ENCODE results near the gene SDK1.

Gene SDK1

DNA sequence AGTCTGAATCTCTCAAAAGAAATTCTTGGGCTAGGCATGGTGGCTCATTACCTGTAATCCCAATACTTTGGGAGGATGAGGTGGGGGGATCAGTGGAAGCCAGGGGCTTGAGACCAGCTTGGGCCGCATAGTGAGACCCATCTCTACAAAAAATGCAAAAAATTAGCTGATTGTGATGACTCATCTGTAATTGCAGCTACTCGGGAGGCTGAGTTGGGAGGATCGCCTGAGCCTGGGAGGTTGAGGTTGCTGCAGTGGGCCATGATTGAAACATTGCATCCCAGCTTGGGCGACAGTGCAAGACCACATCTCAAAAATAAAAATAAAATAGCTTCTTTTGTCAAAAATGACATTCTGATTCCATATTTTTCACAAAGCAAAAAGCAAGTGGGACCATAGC is 736.3 kb downstream of the SDK1 start:
- Histone ChIP-seq H3K36me3 (ENCODE audit: control insufficient read depth in 2 of 2, insufficient read depth in 1 of 2, low read length in 2 of 2) (no peaks in the 10 kb centered on the region), H3K4me1 (ENCODE audit: control insufficient read depth, insufficient read depth, low read length) (no peaks in the 10 kb centered on the region; the same call in 1 of the 2 replicates), H3K4me3 (ENCODE audit: low read depth, low read length) (no peak overlapping the region), H3K27ac (ENCODE audit: extremely low read depth, low read depth, low read length) (no peak overlapping the region), H3K9me3 (ENCODE audit: control insufficient read depth, insufficient read depth, low read depth, low read length) (no peaks in the 10 kb centered on the region)
- ChIA-PET POLR2A (interaction anchor here (0.8 kb wide), 1 partner anchor 9 kb away, joined by 4 read pairs; no protein-coding TSS in a partner anchor), CTCF (no interaction called here)
- TF ChIP-seq ZNF184 (tag by site-specific recombination; IDR thresholded peaks at IDR 0.05), result no peak

- no peak overlapping the region for H3K27ac ChIP-seq (ENCODE audit: extremely low read depth, low read depth, low read length)
- CTCF ChIA-PET, result no interaction called here
- TF ChIP-seq ZFP69B (tag by site-specific recombination; IDR thresholded peaks at IDR 0.05) (no peak), ZNF555 (tag by site-specific recombination; conservative IDR thresholded peaks at IDR 0.05) (no peak), ZNF350 (tag by site-specific recombination; IDR thresholded peaks at IDR 0.05) (no peak), MZF1 (tag by site-specific recombination; IDR thresholded peaks at IDR 0.05; ENCODE audit: borderline replicate concordance) (no peak), ZFP37 (tag by site-specific recombination; IDR thresholded peaks at IDR 0.05) (no peak), ZNF335 (tag by site-specific recombination; conservative IDR thresholded peaks at IDR 0.05) (no peak), ZNF423 (tag by site-specific recombination; IDR thresholded peaks at IDR 0.05) (no peak), ZNF211 (tag by site-specific recombination; IDR thresholded peaks at IDR 0.05; ENCODE audit: low read depth) (no peak), ZNF777 (tag by site-specific recombination; IDR thresholded peaks at IDR 0.05; ENCODE audit: borderline replicate concordance) (no peak), ZNF785 (tag by site-specific recombination; IDR thresholded peaks at IDR 0.05) (no peak), ZNF585B (tag by site-specific recombination; IDR thresholded peaks at IDR 0.05) (no peak), ZNF157 (tag by site-specific recombination; IDR thresholded peaks at IDR 0.05) (no peak), ZBTB17 (tag by site-specific recombination; IDR thresholded peaks at IDR 0.05) (no peak), ZNF10 (tag by site-specific recombination; IDR thresholded peaks at IDR 0.05) (no peak), ZNF600 (tag by site-specific recombination; IDR thresholded peaks at IDR 0.05) (no peak), ZNF571 (tag by site-specific recombination; IDR thresholded peaks at IDR 0.05) (no peak)
- TF ChIP-seq, protein P1, sequence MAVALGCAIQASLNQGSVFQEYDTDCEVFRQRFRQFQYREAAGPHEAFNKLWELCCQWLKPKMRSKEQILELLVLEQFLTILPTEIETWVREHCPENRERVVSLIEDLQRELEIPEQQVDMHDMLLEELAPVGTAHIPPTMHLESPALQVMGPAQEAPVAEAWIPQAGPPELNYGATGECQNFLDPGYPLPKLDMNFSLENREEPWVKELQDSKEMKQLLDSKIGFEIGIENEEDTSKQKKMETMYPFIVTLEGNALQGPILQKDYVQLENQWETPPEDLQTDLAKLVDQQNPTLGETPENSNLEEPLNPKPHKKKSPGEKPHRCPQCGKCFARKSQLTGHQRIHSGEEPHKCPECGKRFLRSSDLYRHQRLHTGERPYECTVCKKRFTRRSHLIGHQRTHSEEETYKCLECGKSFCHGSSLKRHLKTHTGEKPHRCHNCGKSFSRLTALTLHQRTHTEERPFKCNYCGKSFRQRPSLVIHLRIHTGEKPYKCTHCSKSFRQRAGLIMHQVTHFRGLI (tag by site-specific recombination; IDR thresholded peaks at IDR 0.05), result no peak
- TF ChIP-seq, protein P2, sequence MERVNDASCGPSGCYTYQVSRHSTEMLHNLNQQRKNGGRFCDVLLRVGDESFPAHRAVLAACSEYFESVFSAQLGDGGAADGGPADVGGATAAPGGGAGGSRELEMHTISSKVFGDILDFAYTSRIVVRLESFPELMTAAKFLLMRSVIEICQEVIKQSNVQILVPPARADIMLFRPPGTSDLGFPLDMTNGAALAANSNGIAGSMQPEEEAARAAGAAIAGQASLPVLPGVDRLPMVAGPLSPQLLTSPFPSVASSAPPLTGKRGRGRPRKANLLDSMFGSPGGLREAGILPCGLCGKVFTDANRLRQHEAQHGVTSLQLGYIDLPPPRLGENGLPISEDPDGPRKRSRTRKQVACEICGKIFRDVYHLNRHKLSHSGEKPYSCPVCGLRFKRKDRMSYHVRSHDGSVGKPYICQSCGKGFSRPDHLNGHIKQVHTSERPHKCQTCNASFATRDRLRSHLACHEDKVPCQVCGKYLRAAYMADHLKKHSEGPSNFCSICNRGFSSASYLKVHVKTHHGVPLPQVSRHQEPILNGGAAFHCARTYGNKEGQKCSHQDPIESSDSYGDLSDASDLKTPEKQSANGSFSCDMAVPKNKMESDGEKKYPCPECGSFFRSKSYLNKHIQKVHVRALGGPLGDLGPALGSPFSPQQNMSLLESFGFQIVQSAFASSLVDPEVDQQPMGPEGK (tag by site-specific recombination; IDR thresholded peaks at IDR 0.05), result no peak
- TF ChIP-seq, protein P3, sequence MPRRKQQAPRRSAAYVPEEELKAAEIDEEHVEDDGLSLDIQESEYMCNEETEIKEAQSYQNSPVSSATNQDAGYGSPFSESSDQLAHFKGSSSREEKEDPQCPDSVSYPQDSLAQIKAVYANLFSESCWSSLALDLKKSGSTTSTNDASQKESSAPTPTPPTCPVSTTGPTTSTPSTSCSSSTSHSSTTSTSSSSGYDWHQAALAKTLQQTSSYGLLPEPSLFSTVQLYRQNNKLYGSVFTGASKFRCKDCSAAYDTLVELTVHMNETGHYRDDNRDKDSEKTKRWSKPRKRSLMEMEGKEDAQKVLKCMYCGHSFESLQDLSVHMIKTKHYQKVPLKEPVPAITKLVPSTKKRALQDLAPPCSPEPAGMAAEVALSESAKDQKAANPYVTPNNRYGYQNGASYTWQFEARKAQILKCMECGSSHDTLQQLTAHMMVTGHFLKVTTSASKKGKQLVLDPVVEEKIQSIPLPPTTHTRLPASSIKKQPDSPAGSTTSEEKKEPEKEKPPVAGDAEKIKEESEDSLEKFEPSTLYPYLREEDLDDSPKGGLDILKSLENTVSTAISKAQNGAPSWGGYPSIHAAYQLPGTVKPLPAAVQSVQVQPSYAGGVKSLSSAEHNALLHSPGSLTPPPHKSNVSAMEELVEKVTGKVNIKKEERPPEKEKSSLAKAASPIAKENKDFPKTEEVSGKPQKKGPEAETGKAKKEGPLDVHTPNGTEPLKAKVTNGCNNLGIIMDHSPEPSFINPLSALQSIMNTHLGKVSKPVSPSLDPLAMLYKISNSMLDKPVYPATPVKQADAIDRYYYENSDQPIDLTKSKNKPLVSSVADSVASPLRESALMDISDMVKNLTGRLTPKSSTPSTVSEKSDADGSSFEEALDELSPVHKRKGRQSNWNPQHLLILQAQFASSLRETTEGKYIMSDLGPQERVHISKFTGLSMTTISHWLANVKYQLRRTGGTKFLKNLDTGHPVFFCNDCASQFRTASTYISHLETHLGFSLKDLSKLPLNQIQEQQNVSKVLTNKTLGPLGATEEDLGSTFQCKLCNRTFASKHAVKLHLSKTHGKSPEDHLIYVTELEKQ (tag by site-specific recombination; IDR thresholded peaks at IDR 0.05; ENCODE audit: borderline replicate concordance), result no peak
- H3K36me3 ChIP-seq (ENCODE audit: control insufficient read depth in 2 of 2, insufficient read depth in 1 of 2, low read length in 2 of 2), result no peaks in the 10 kb centered on the region
- no peaks in the 10 kb centered on the region; the same call in 1 of the 2 replicates for H3K4me1 ChIP-seq (ENCODE audit: control insufficient read depth, insufficient read depth, low read length)
- POLR2A ChIA-PET, result interaction anchor here (0.8 kb wide), 1 partner anchor 8 kb away, joined by 4 read pairs; no protein-coding TSS in a partner anchor
- H3K4me3 ChIP-seq (ENCODE audit: low read depth, low read length), result no peak overlapping the region
- no peaks in the 10 kb centered on the region for H3K9me3 ChIP-seq (ENCODE audit: control insufficient read depth, insufficient read depth, low read depth, low read length)
Observed at GRCh38 chr7:4037877-4038276, 736.8 kb downstream of the SDK1 start.

All from HEK293 (cell line).